ENCODE measurements around the gene TBC1D14. TPM values are rescaled to one million over a fixed set of nuclear protein-coding genes. Genes with fewer than 3 reads are reported as not detected.

The TBC1D14 gene
- total and polyA plus RNA-seq, 4 donors: 12.9 to 59.7 (median 25.9) TPM

GRCh38 chr4:7055111-7055989, 145.7 kb downstream of the TBC1D14 start:
- no peak overlapping the region for H3K27ac ChIP-seq (ENCODE audit: low read depth in 1 of 2, low read length in 2 of 2)
- no peak overlapping the region for H3K4me3 ChIP-seq (ENCODE audit: low read length in 2 of 2)
- ATAC-seq (ENCODE audit: low FRiP score): no peak
- H3K4me1 ChIP-seq (ENCODE audit: control insufficient read depth in 1 of 2, insufficient read depth in 2 of 2, low read length in 2 of 2): no peaks in the 10 kb centered on the region
- peak; percentile 35 to 54 for DNase-seq
- no peaks in the 10 kb centered on the region for H3K9me3 ChIP-seq (ENCODE audit: control insufficient read depth, low read length)
- no peaks in the 10 kb centered on the region for H3K27me3 ChIP-seq (ENCODE audit: control insufficient read depth in 1 of 2, insufficient read depth in 2 of 2, low read length in 1 of 2)
- H3K36me3 ChIP-seq (ENCODE audit: control insufficient read depth in 1 of 2, insufficient read depth in 2 of 2, low read length in 1 of 2): peaks cover 0 to 2% of the 10 kb centered on the region in 2 donors
- 92 to 93% methylated on average over 31 of the region's 31 CpGs for WGBS, 2 donors
- intact Hi-C loops (cut with DNase I): no loop called here

- WGBS, 2 donors: 90 to 91% methylated on average over 10 of the region's 10 CpGs
- intact Hi-C loops (cut with DNase I): no loop called here
- H3K36me3 ChIP-seq (ENCODE audit: control insufficient read depth in 1 of 2, insufficient read depth in 2 of 2, low read length in 1 of 2): peaks cover 0 to 3% of the 10 kb centered on the region in 2 donors
Measured at GRCh38 chr4:7055990-7056325, 146.3 kb downstream of the TBC1D14 start.

GRCh38 chr4:7058792-7059191, 149.2 kb downstream of the TBC1D14 start:
- Histone ChIP-seq H3K9me3 (ENCODE audit: control insufficient read depth, low read length) (no peaks in the 10 kb centered on the region), H3K27me3 (ENCODE audit: control insufficient read depth in 1 of 2, insufficient read depth in 2 of 2, low read length in 1 of 2) (no peaks in the 10 kb centered on the region), H3K27ac (ENCODE audit: low read depth in 1 of 2, low read length in 2 of 2) (no peak overlapping the region), H3K36me3 (ENCODE audit: control insufficient read depth in 1 of 2, insufficient read depth in 2 of 2, low read length in 1 of 2) (peaks cover 7 to 8% of the 10 kb centered on the region in 2 donors), H3K4me3 (ENCODE audit: low read length in 2 of 2) (no peak overlapping the region), H3K4me1 (ENCODE audit: control insufficient read depth in 1 of 2, insufficient read depth in 2 of 2, low read length in 2 of 2) (no peaks in the 10 kb centered on the region)
- WGBS, 2 donors: 89 to 92% methylated on average over 3 of the region's 3 CpGs
- ATAC-seq (ENCODE audit: low FRiP score) (no peak), DNase-seq (no peak)
- intact Hi-C loops (cut with DNase I): no loop called here

More at GRCh38 chr4:7055990-7056325, 146.3 kb downstream of the TBC1D14 start:
- no peak overlapping the region for H3K27ac ChIP-seq (ENCODE audit: low read depth in 1 of 2, low read length in 2 of 2)
- H3K27me3 ChIP-seq (ENCODE audit: control insufficient read depth in 1 of 2, insufficient read depth in 2 of 2, low read length in 1 of 2): no peaks in the 10 kb centered on the region
- no peaks in the 10 kb centered on the region for H3K4me1 ChIP-seq (ENCODE audit: control insufficient read depth in 1 of 2, insufficient read depth in 2 of 2, low read length in 2 of 2)
- no peak overlapping the region for H3K4me3 ChIP-seq (ENCODE audit: low read length in 2 of 2)
- DNase-seq (no peak), ATAC-seq (ENCODE audit: low FRiP score) (no peak)
- no peaks in the 10 kb centered on the region for H3K9me3 ChIP-seq (ENCODE audit: control insufficient read depth, low read length)

- WGBS, 2 donors: 80 to 85% methylated on average over 11 of the region's 11 CpGs
- no peak for DNase-seq
- Histone ChIP-seq H3K4me1 (ENCODE audit: control insufficient read depth in 1 of 2, insufficient read depth in 2 of 2, low read length in 2 of 2) (no peaks in the 10 kb centered on the region), H3K9me3 (ENCODE audit: control insufficient read depth, low read length) (no peaks in the 10 kb centered on the region), H3K27me3 (ENCODE audit: control insufficient read depth in 1 of 2, insufficient read depth in 2 of 2, low read length in 1 of 2) (no peaks in the 10 kb centered on the region), H3K4me3 (ENCODE audit: low read length in 2 of 2) (no peak overlapping the region), H3K27ac (ENCODE audit: low read depth in 1 of 2, low read length in 2 of 2) (no peak overlapping the region), H3K36me3 (ENCODE audit: control insufficient read depth in 1 of 2, insufficient read depth in 2 of 2, low read length in 1 of 2) (peaks cover 7 to 8% of the 10 kb centered on the region in 2 donors)
- intact Hi-C loops (cut with DNase I): no loop called here
- no peak for ATAC-seq (ENCODE audit: low FRiP score)
Measured at GRCh38 chr4:7059662-7060061, 150.0 kb downstream of the TBC1D14 start.

- H3K27ac ChIP-seq (ENCODE audit: low read depth in 1 of 2, low read length in 2 of 2): no peak overlapping the region
- WGBS, 2 donors: 85 to 87% methylated on average over 20 of the region's 20 CpGs
Measured at GRCh38 chr4:7060346-7061150, 150.9 kb downstream of the TBC1D14 start.

GRCh38 chr4:7061815-7062214, 152.2 kb downstream of the TBC1D14 start:
- Histone ChIP-seq H3K27ac (ENCODE audit: low read depth in 1 of 2, low read length in 2 of 2) (no peak overlapping the region), H3K4me3 (ENCODE audit: low read length in 2 of 2) (no peak overlapping the region), H3K27me3 (ENCODE audit: control insufficient read depth in 1 of 2, insufficient read depth in 2 of 2, low read length in 1 of 2) (no peaks in the 10 kb centered on the region), H3K4me1 (ENCODE audit: control insufficient read depth in 1 of 2, insufficient read depth in 2 of 2, low read length in 2 of 2) (peaks cover 0 to 4% of the 10 kb centered on the region in 2 donors), H3K9me3 (ENCODE audit: control insufficient read depth, low read length) (no peaks in the 10 kb centered on the region), H3K36me3 (ENCODE audit: control insufficient read depth in 1 of 2, insufficient read depth in 2 of 2, low read length in 1 of 2) (peaks cover 5 to 8% of the 10 kb centered on the region in 2 donors)
- DNase-seq (no peak), ATAC-seq (ENCODE audit: low FRiP score) (no peak)
- intact Hi-C loops (cut with DNase I): no loop called here
- WGBS, 2 donors: 91% methylated on average over 6 of the region's 6 CpGs

More at GRCh38 chr4:7060346-7061150, 150.9 kb downstream of the TBC1D14 start:
- DNase-seq (no peak), ATAC-seq (ENCODE audit: low FRiP score) (no peak)
- intact Hi-C loops (cut with DNase I): no loop called here
- Histone ChIP-seq H3K4me3 (ENCODE audit: low read length in 2 of 2) (no peak overlapping the region), H3K36me3 (ENCODE audit: control insufficient read depth in 1 of 2, insufficient read depth in 2 of 2, low read length in 1 of 2) (peaks cover 7 to 8% of the 10 kb centered on the region in 2 donors), H3K9me3 (ENCODE audit: control insufficient read depth, low read length) (no peaks in the 10 kb centered on the region), H3K27me3 (ENCODE audit: control insufficient read depth in 1 of 2, insufficient read depth in 2 of 2, low read length in 1 of 2) (no peaks in the 10 kb centered on the region), H3K4me1 (ENCODE audit: control insufficient read depth in 1 of 2, insufficient read depth in 2 of 2, low read length in 2 of 2) (no peaks in the 10 kb centered on the region)

- Histone ChIP-seq H3K4me3 (ENCODE audit: low read length in 2 of 2) (no peak overlapping the region), H3K27me3 (ENCODE audit: control insufficient read depth in 1 of 2, insufficient read depth in 2 of 2, low read length in 1 of 2) (no peaks in the 10 kb centered on the region), H3K36me3 (ENCODE audit: control insufficient read depth in 1 of 2, insufficient read depth in 2 of 2, low read length in 1 of 2) (peaks cover 5 to 8% of the 10 kb centered on the region in 2 donors), H3K9me3 (ENCODE audit: control insufficient read depth, low read length) (no peaks in the 10 kb centered on the region), H3K4me1 (ENCODE audit: control insufficient read depth in 1 of 2, insufficient read depth in 2 of 2, low read length in 2 of 2) (peaks cover 0 to 6% of the 10 kb centered on the region in 2 donors), H3K27ac (ENCODE audit: low read depth in 1 of 2, low read length in 2 of 2) (no peak overlapping the region)
- intact Hi-C loops (cut with DNase I): no loop called here
- ATAC-seq (ENCODE audit: low FRiP score) (no peak), DNase-seq (no peak)
- 94 to 96% methylated on average over 4 of the region's 4 CpGs for WGBS, 2 donors
Measured at GRCh38 chr4:7062816-7063215, 153.2 kb downstream of the TBC1D14 start.

- no peak for DNase-seq
- intact Hi-C loops (cut with DNase I): no loop called here
- peaks cover 5 to 8% of the 10 kb centered on the region in 2 donors for H3K36me3 ChIP-seq (ENCODE audit: control insufficient read depth in 1 of 2, insufficient read depth in 2 of 2, low read length in 1 of 2)
- H3K27me3 ChIP-seq (ENCODE audit: control insufficient read depth in 1 of 2, insufficient read depth in 2 of 2, low read length in 1 of 2): no peaks in the 10 kb centered on the region
- no peaks in the 10 kb centered on the region for H3K9me3 ChIP-seq (ENCODE audit: control insufficient read depth, low read length)
- WGBS, 2 donors: 73 to 81% methylated on average over 4 of the region's 4 CpGs
- peaks cover 0 to 6% of the 10 kb centered on the region in 2 donors for H3K4me1 ChIP-seq (ENCODE audit: control insufficient read depth in 1 of 2, insufficient read depth in 2 of 2, low read length in 2 of 2)
- no peak overlapping the region for H3K4me3 ChIP-seq (ENCODE audit: low read length in 2 of 2)
- no peak for ATAC-seq (ENCODE audit: low FRiP score)
- no peak overlapping the region for H3K27ac ChIP-seq (ENCODE audit: low read depth in 1 of 2, low read length in 2 of 2)
Measured at GRCh38 chr4:7063362-7063761, 153.7 kb downstream of the TBC1D14 start.
